HepG2 (cell line): Measurements from ENCODE around the gene MINDY3. TPM values are rescaled to one million over a fixed set of nuclear protein-coding genes. Genes with fewer than 3 reads are reported as not detected.

Source experiments
- ATAC-seq: fragments of 200-7000 bp; cut with Tn5 transposase; 3 replicates; pipeline ENCODE4 v1.9.1; 2020; ENCODE audit warnings: mild to moderate bottlenecking, moderate library complexity
- BruUV-seq: library from RNA; stranded (reverse); fragments of 400-500 nt; replicated peaks from 2 replicates; lab custom pipeline; 2021; lab: Mats Ljungman, UMichigan
- CTCF ChIA-PET: fragments of 300-600 bp; formaldehyde crosslinking; extraction: SDS; loops from one replicate; lab custom pipeline; 2021; ENCODE audit warnings: low total read pairs, inconsistent platforms, low intra/inter-chr PET ratio; lab: Yijun Ruan, JAX
- POLR2A ChIA-PET: fragments of 350-600 bp; sonication (Branson Sonifier 250); formaldehyde crosslinking; loops from one replicate; lab custom pipeline; 2020; ENCODE audit warnings: antibody characterized with exemption, inconsistent platforms; lab: Yijun Ruan, JAX
- DNase-seq: peaks from one replicate; pipeline ENCODE4 v3.0.0-alpha.2; 2015; ENCODE audit warnings: low spot score
- FAIRE-seq: peaks from 3 replicates; lab custom pipeline; 2011; peaks lifted over from hg19 to GRCh38; lab: Jason Lieb, UNC
- H2AFZ ChIP-seq: one replicate; pipeline ENCODE4 v1.6.1; 2011; ENCODE audit warnings: low read length, inconsistent platforms
- H3K27ac ChIP-seq: fragments of 300-600 bp; 3 replicates; pipeline ENCODE4 v1.8.0; 2011; ENCODE audit warnings: mixed run types, mild to moderate bottlenecking, mixed read lengths, low read length, inconsistent platforms; ENCODE audit not compliant: insufficient read depth; ENCODE audit errors: extremely low read length
- H3K27me3 ChIP-seq, 2 experiments: fragments of 200-600 bp in 1 of 2; 2 replicates in 1 of 2; 3 replicates in 1 of 2; pipeline versions ENCODE4 v1.6.0 to v1.8.0; 2011; ENCODE audit warnings: low read length in 2 of 2, mild to moderate bottlenecking in 2 of 2, moderate library complexity in 2 of 2, inconsistent platforms in 1 of 2; ENCODE audit not compliant: insufficient read depth in 2 of 2, control insufficient read depth in 1 of 2
- H3K36me3 ChIP-seq, 2 experiments: fragments of 200-600 bp in 1 of 2; replicated peaks in 1 of 2; 2 replicates in 1 of 2; 3 replicates in 1 of 2; pipeline versions ENCODE4 v1.5.1 to v1.8.0; 2011; ENCODE audit warnings: low read length in 2 of 2, inconsistent platforms in 1 of 2; ENCODE audit not compliant: insufficient read depth in 2 of 2, control insufficient read depth in 1 of 2
- H3K4me1 ChIP-seq: 2 replicates; pipeline ENCODE4 v1.5.1; 2012; ENCODE audit warnings: low read length, inconsistent platforms; ENCODE audit not compliant: insufficient read depth
- H3K4me2 ChIP-seq: 2 replicates; pipeline ENCODE4 v1.6.0; 2011; ENCODE audit warnings: low read depth, low read length, inconsistent platforms
- H3K4me3 ChIP-seq, 3 experiments: fragments of 200-600 bp in 1 of 3; sonication (generic), shearing (Covaris generic) in 1 of 3; replicated peaks in 1 of 3; 2 replicates each; pipeline ENCODE4 v1.5.1; 2011 to 2016; ENCODE audit warnings: low read length in 3 of 3, inconsistent platforms in 2 of 3, low read depth in 2 of 3, mild to moderate bottlenecking in 2 of 3, control low read depth in 1 of 3, mixed read lengths in 1 of 3; ENCODE audit not compliant: insufficient read depth in 1 of 3
- H3K79me2 ChIP-seq: one replicate; pipeline ENCODE4 v1.6.1; 2011; ENCODE audit warnings: low read length, inconsistent platforms; ENCODE audit not compliant: insufficient read depth
- H3K9ac ChIP-seq: 2 replicates; pipeline ENCODE4 v1.6.0; 2011; ENCODE audit warnings: mild to moderate bottlenecking, low read depth, low read length, inconsistent platforms; ENCODE audit not compliant: insufficient read depth
- H3K9me3 ChIP-seq: 2 replicates; pipeline ENCODE4 v1.5.1; 2012; ENCODE audit warnings: mild to moderate bottlenecking, low read length
- H4K20me1 ChIP-seq: 2 replicates; pipeline ENCODE4 v1.6.0; 2011; ENCODE audit warnings: inconsistent platforms, mild to moderate bottlenecking, low read length, moderate library complexity; ENCODE audit not compliant: insufficient read depth
- CEBPB ChIP-seq: IDR thresholded peaks from 2 replicates; pipeline ENCODE4 v1.6.1; 2011; ENCODE audit warnings: low read depth, low read length, improper control_type of control experiment, borderline replicate concordance
- CENPX ChIP-seq: sonication (generic); formaldehyde crosslinking; IDR thresholded peaks from 2 replicates; pipeline ENCODE4 v1.9.0; 2021; ENCODE audit warnings: mild to moderate bottlenecking, missing genetic modification reagents, moderate library complexity
- GLI4 ChIP-seq: sonication (generic); formaldehyde crosslinking; IDR thresholded peaks from 2 replicates; pipeline ENCODE4 v1.5.1; 2020; ENCODE audit warnings: missing genetic modification reagents, mild to moderate bottlenecking, moderate library complexity, borderline replicate concordance
- HOXA5 ChIP-seq: sonication (generic); formaldehyde crosslinking; IDR thresholded peaks from 2 replicates; pipeline ENCODE4 v1.4.0; 2020; ENCODE audit warnings: missing genetic modification reagents
- KDM6A ChIP-seq: IDR thresholded peaks from 2 replicates; pipeline ENCODE4 v1.6.1; 2016; ENCODE audit warnings: low read depth
- SRY ChIP-seq: sonication (generic); formaldehyde crosslinking; IDR thresholded peaks from 2 replicates; pipeline ENCODE4 v1.8.0; 2022; ENCODE audit warnings: mild to moderate bottlenecking, missing genetic modification reagents
- ZNF260 ChIP-seq: sonication (generic); formaldehyde crosslinking; IDR thresholded peaks from 2 replicates; pipeline ENCODE4 v1.4.0; 2020; ENCODE audit warnings: missing genetic modification reagents, low read depth, mild to moderate bottlenecking, borderline replicate concordance
- ZNF556 ChIP-seq: sonication (generic); formaldehyde crosslinking; IDR thresholded peaks from 2 replicates; pipeline ENCODE4 v1.4.0; 2020; ENCODE audit warnings: mild to moderate bottlenecking, missing genetic modification reagents, borderline replicate concordance
- WGBS: methylation state at CpG from one replicate; pipeline ENCODE4 v1.1.6; 2017; ENCODE audit warnings: low lambda C conversion rate; 5-methylcytosine and 5-hydroxymethylcytosine counted together
- in situ Hi-C: cut with HindIII; loops from 2 replicates; pipeline ENCODE4 v1.10.0; 2017; ENCODE audit warnings: low pct_unique_long_range_greater_than_20kb; ENCODE audit not compliant: extremely low pct_ligation_motif_present
- intact Hi-C: fragments of 100-400 bp; cut with micrococcal nuclease; formaldehyde crosslinking; loops from one replicate; pipeline ENCODE4 v1.10.0; 2022; ENCODE audit not compliant: unreplicated experiment
- polyA plus RNA-seq, 8 experiments: library from polyadenylated mRNA; depleted of rRNA in 3 of 8; stranded (reverse) in 7 of 8; unstranded in 1 of 8; fragments of >200 nt; fragmentation: Illumina TruSeq in 4 of 8; extraction: Trizol in 4 of 8; gene quantifications; 2 replicates each; pipeline versions ENCODE4 v1.2.1 to v1.2.3, GENCODE V29; 2011 to 2016; ENCODE audit warnings: low read depth in 4 of 8, missing spikeins in 1 of 8, mixed read lengths in 1 of 8; ENCODE audit not compliant: insufficient read depth in 1 of 8
- total RNA-seq, 5 experiments: library from RNA; depleted of rRNA; stranded (reverse); fragments of >200 nt; fragmentation: Illumina TruSeq; extraction: Trizol; gene quantifications; 2 replicates each; pipeline ENCODE4 v1.2.3, GENCODE V29; 2016; ENCODE audit warnings: low read depth in 1 of 5
- TF ChIP-seq, protein P1 (sequence below): sonication (generic); formaldehyde crosslinking; IDR thresholded peaks from 2 replicates; pipeline ENCODE4 v1.8.1; 2023; ENCODE audit warnings: mild to moderate bottlenecking, inconsistent platforms, moderate library complexity, missing genetic modification reagents, borderline replicate concordance
- TF ChIP-seq, protein P2 (sequence below): sonication (generic); formaldehyde crosslinking; IDR thresholded peaks from 2 replicates; pipeline ENCODE4 v1.9.0; 2021; ENCODE audit warnings: missing genetic modification reagents, borderline replicate concordance
- TF ChIP-seq, protein P3 (sequence below): sonication (generic); formaldehyde crosslinking; IDR thresholded peaks from 2 replicates; pipeline ENCODE4 v1.8.1; 2022; ENCODE audit warnings: low read depth, mild to moderate bottlenecking, missing genetic modification reagents
- TF ChIP-seq, protein P4 (sequence below): IDR thresholded peaks from 2 replicates; pipeline ENCODE4 v1.6.1; 2016
- TF ChIP-seq, protein P5 (sequence below): sonication (generic); formaldehyde crosslinking; IDR thresholded peaks from 2 replicates; pipeline ENCODE4 v1.5.1; 2020; ENCODE audit warnings: missing genetic modification reagents, mild to moderate bottlenecking, borderline replicate concordance
- TF ChIP-seq, protein P6 (sequence below): sonication (generic); formaldehyde crosslinking; IDR thresholded peaks from 2 replicates; pipeline ENCODE4 v1.4.0; 2020; ENCODE audit warnings: missing genetic modification reagents

Gene MINDY3
- total and polyA plus RNA-seq, 2 of the 13 experiments (the other 11 are each of a cell fraction or from before 2014, with no cell fraction given) = 6.4 to 17.5 TPM

DNA sequence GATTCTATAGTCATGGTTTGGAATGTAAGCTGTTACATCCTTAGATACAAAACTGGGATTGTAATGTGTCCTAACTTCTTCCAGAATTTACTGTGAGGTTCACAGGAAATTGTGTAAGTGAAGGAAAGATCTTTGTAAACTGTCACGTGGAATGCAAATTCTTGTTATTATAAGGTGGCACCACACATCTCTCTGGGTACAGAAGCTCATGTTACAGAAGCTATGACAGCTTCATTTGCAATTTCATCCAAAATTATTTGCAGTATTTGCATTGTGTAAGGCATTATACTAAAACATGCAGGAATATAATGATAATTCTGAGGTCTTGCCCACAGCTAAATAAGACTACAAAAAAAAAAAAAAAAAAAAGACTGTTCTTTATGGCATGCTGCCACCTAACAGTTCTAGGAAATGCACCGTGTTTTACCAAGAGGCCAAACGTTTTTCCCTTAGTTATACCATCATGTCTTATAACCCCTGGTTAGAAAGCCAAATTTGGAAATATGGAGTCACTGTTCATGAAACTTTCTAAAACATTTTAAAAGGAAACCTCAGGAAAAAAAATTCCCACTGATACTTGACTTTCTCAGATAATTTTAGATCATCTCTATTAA lies 17.6 kb downstream of the MINDY3 start:
- H3K9ac ChIP-seq = no peak overlapping the region
- no TSS peak for BruUV-seq
- CTCF ChIA-PET = no interaction called here
- FAIRE-seq = no peak
- no peaks in the 10 kb centered on the region for H3K9me3 ChIP-seq
- no peak for DNase-seq
- ATAC-seq = no peak
- H3K27me3 ChIP-seq = no peaks in the 10 kb centered on the region
- H4K20me1 ChIP-seq = no peaks in the 10 kb centered on the region
- H3K4me1 ChIP-seq = no peaks in the 10 kb centered on the region
- H2AFZ ChIP-seq = no peak overlapping the region
- H3K36me3 ChIP-seq = 0 out of 5 replicates have a peak, but pooled peaks cover 0 to 7% of the 10 kb centered on the region in 2 experiments
- H3K4me3 ChIP-seq = no peak overlapping the region
- WGBS = 81% methylated on average over 3 of the region's 3 CpGs
- H3K4me2 ChIP-seq = no peak overlapping the region
- H3K27ac ChIP-seq = no peak overlapping the region
- H3K79me2 ChIP-seq = no peaks in the 10 kb centered on the region
- intact Hi-C loops (no loop called here), in situ Hi-C loops (no loop called here)
- POLR2A ChIA-PET = no interaction called here
- TF ChIP-seq, protein P1, sequence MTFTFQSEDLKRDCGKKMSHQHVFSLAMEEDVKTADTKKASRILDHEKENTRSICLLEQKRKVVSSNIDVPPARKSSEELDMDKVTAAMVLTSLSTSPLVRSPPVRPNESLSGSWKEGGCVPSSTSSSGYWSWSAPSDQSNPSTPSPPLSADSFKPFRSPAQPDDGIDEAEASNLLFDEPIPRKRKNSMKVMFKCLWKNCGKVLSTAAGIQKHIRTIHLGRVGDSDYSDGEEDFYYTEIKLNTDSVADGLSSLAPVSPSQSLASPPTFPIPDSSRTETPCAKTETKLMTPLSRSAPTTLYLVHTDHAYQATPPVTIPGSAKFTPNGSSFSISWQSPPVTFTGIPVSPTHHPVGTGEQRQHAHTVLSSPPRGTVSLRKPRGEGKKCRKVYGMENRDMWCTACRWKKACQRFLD (CRISPR knock-in tag) = no peak
- no peak for TF ChIP-seq ZNF260 (CRISPR knock-in tag)
- TF ChIP-seq GLI4 (CRISPR knock-in tag) = no peak
- TF ChIP-seq ZNF556 (CRISPR knock-in tag) = no peak
- TF ChIP-seq, protein P2, sequence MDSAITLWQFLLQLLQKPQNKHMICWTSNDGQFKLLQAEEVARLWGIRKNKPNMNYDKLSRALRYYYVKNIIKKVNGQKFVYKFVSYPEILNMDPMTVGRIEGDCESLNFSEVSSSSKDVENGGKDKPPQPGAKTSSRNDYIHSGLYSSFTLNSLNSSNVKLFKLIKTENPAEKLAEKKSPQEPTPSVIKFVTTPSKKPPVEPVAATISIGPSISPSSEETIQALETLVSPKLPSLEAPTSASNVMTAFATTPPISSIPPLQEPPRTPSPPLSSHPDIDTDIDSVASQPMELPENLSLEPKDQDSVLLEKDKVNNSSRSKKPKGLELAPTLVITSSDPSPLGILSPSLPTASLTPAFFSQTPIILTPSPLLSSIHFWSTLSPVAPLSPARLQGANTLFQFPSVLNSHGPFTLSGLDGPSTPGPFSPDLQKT = no peak
- TF ChIP-seq, protein P3, sequence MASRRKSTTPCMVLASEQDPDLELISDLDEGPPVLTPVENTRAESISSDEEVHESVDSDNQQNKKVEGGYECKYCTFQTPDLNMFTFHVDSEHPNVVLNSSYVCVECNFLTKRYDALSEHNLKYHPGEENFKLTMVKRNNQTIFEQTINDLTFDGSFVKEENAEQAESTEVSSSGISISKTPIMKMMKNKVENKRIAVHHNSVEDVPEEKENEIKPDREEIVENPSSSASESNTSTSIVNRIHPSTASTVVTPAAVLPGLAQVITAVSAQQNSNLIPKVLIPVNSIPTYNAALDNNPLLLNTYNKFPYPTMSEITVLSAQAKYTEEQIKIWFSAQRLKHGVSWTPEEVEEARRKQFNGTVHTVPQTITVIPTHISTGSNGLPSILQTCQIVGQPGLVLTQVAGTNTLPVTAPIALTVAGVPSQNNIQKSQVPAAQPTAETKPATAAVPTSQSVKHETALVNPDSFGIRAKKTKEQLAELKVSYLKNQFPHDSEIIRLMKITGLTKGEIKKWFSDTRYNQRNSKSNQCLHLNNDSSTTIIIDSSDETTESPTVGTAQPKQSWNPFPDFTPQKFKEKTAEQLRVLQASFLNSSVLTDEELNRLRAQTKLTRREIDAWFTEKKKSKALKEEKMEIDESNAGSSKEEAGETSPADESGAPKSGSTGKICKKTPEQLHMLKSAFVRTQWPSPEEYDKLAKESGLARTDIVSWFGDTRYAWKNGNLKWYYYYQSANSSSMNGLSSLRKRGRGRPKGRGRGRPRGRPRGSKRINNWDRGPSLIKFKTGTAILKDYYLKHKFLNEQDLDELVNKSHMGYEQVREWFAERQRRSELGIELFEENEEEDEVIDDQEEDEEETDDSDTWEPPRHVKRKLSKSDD (CRISPR knock-in tag) = no peak
- no peak for TF ChIP-seq CENPX (CRISPR knock-in tag)
- no peak for TF ChIP-seq KDM6A (CRISPR knock-in tag)
- TF ChIP-seq SRY = no peak
- no peak for TF ChIP-seq HOXA5
- TF ChIP-seq, protein P4, sequence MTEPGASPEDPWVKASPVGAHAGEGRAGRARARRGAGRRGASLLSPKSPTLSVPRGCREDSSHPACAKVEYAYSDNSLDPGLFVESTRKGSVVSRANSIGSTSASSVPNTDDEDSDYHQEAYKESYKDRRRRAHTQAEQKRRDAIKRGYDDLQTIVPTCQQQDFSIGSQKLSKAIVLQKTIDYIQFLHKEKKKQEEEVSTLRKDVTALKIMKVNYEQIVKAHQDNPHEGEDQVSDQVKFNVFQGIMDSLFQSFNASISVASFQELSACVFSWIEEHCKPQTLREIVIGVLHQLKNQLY (CRISPR knock-in tag) = no peak
- no peak for TF ChIP-seq CEBPB
- TF ChIP-seq, protein P5, sequence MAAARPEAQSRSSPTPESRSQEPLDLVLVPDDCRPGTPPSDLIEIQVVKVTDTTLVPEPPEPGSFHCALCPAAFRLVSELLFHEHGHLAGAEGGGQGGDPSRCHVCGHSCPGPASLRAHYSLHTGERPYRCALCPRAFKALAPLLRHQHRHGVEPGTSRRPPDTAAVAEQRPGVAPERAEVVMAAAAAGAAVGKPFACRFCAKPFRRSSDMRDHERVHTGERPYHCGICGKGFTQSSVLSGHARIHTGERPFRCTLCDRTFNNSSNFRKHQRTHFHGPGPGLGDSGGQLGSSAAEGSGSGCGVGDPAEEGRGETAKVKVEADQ = no peak
- TF ChIP-seq, protein P6, sequence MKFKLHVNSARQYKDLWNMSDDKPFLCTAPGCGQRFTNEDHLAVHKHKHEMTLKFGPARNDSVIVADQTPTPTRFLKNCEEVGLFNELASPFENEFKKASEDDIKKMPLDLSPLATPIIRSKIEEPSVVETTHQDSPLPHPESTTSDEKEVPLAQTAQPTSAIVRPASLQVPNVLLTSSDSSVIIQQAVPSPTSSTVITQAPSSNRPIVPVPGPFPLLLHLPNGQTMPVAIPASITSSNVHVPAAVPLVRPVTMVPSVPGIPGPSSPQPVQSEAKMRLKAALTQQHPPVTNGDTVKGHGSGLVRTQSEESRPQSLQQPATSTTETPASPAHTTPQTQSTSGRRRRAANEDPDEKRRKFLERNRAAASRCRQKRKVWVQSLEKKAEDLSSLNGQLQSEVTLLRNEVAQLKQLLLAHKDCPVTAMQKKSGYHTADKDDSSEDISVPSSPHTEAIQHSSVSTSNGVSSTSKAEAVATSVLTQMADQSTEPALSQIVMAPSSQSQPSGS (CRISPR knock-in tag) = no peak
